Endothelial cell of umbilical vein (primary cell): Measurements from ENCODE around the gene MTO1.

Source experiments
- CTCF ChIP-seq, 2 donors: IDR thresholded peaks; 1 replicate in 1 of 2; 2 replicates in 1 of 2; pipeline ENCODE4 v1.5.1; 2011; ENCODE audit warnings: low read length in 2 of 2, mild to moderate bottlenecking in 2 of 2, moderate library complexity in 2 of 2, control low read depth in 1 of 2, inconsistent platforms in 1 of 2, low read depth in 1 of 2; ENCODE audit not compliant: insufficient read depth in 1 of 2; ENCODE audit errors: extremely low read depth in 1 of 2
- EZH2 ChIP-seq: IDR thresholded peaks from 2 replicates; pipeline ENCODE4 v1.6.1; 2012; ENCODE audit warnings: borderline replicate concordance, low read depth, mild to moderate bottlenecking, moderate library complexity, low read length, inconsistent platforms; ENCODE audit not compliant: severe bottlenecking
- FOS ChIP-seq: IDR thresholded peaks from 2 replicates; pipeline ENCODE4 v1.6.1; 2011; ENCODE audit warnings: mild to moderate bottlenecking, low read length, moderate library complexity, borderline replicate concordance; ENCODE audit not compliant: insufficient read depth
- GATA2 ChIP-seq: IDR thresholded peaks from 2 replicates; pipeline ENCODE4 v1.7.0; 2011; ENCODE audit warnings: low read depth, mild to moderate bottlenecking, moderate library complexity, mixed read lengths, low read length; ENCODE audit not compliant: insufficient read length, insufficient read depth
- JUN ChIP-seq: IDR thresholded peaks from 2 replicates; pipeline ENCODE4 v1.6.1; 2011; ENCODE audit warnings: borderline replicate concordance, low read depth; ENCODE audit not compliant: insufficient read length, insufficient read depth
- MAX ChIP-seq: IDR thresholded peaks from 2 replicates; pipeline ENCODE4 v1.6.1; 2011; ENCODE audit not compliant: insufficient read depth, insufficient read length
- MYC ChIP-seq: IDR thresholded peaks from one replicate; pipeline ENCODE4 v1.6.1; 2011; ENCODE audit warnings: mild to moderate bottlenecking, low read depth, low read length
- POLR2A ChIP-seq: IDR thresholded peaks from 2 replicates; pipeline ENCODE4 v1.6.1; 2012; ENCODE audit warnings: low read depth, mild to moderate bottlenecking, control low read depth, low read length
- POLR2AphosphoS5 ChIP-seq: IDR thresholded peaks from 2 replicates; pipeline ENCODE4 v1.6.1; 2012; ENCODE audit warnings: low read depth, mild to moderate bottlenecking, control low read depth, low read length, moderate library complexity; ENCODE audit not compliant: insufficient read depth

GRCh38 chr6:73514746-73515110 lies 53.2 kb downstream of the MTO1 start:
- TF ChIP-seq CTCF (IDR thresholded peaks at IDR 0.05; ENCODE audit: extremely low read depth in 1 of 2, insufficient read depth in 1 of 2, low read depth in 1 of 2, low read length in 2 of 2): no peak
- no peak for TF ChIP-seq EZH2
- TF ChIP-seq POLR2A: no peak
- TF ChIP-seq POLR2AphosphoS5: no peak
- no peak for TF ChIP-seq JUN
- no peak for TF ChIP-seq FOS
- TF ChIP-seq MAX: no peak
- no peak for TF ChIP-seq MYC
- TF ChIP-seq GATA2: no peak
